Mucosa of rectum (tissue), 2 donors: ENCODE results near the gene RPTOR.

Experiments
- H3K27ac ChIP-seq, 2 donors: one replicate each; pipeline ENCODE4 v1.7.0; 2013; ENCODE audit warnings: inconsistent platforms in 2 of 2, low read depth in 2 of 2, low read length in 2 of 2
- H3K27me3 ChIP-seq, 2 donors: one replicate each; pipeline ENCODE4 v1.7.0; 2013; ENCODE audit warnings: low read length in 2 of 2; ENCODE audit not compliant: control insufficient read depth in 2 of 2, insufficient read depth in 2 of 2
- H3K36me3 ChIP-seq, 2 donors: one replicate each; pipeline ENCODE4 v1.7.0; 2013; ENCODE audit warnings: low read length in 2 of 2; ENCODE audit not compliant: control insufficient read depth in 2 of 2, insufficient read depth in 2 of 2
- H3K4me1 ChIP-seq, 2 donors: one replicate each; pipeline ENCODE4 v1.7.0; 2013; ENCODE audit warnings: low read length in 2 of 2, mild to moderate bottlenecking in 1 of 2; ENCODE audit not compliant: control insufficient read depth in 2 of 2, insufficient read depth in 2 of 2
- H3K4me3 ChIP-seq, 2 donors: one replicate each; pipeline ENCODE4 v1.7.0; 2013; ENCODE audit warnings: low read length in 2 of 2
- H3K9ac ChIP-seq, 2 donors: one replicate each; pipeline ENCODE4 v1.7.0; 2013; ENCODE audit warnings: low read length in 2 of 2, low read depth in 1 of 2, mild to moderate bottlenecking in 1 of 2
- H3K9me3 ChIP-seq, 2 donors: one replicate each; pipeline ENCODE4 v1.7.0; 2013; ENCODE audit warnings: low read length in 2 of 2; ENCODE audit not compliant: control insufficient read depth in 2 of 2
- donor health status: healthy.
- donor health status: Normal muscosa, but diverticular disease.

RPTOR gene

GRCh38 chr17:80601146-80601545 is 56.5 kb downstream of the RPTOR start:
- Histone ChIP-seq H3K36me3 (no peaks in the 10 kb centered on the region), H3K4me3 (no peak overlapping the region), H3K9ac (no peak overlapping the region), H3K4me1 (peaks cover 17 to 30% of the 10 kb centered on the region in 2 donors), H3K27ac (no peak overlapping the region), H3K27me3 (no peaks in the 10 kb centered on the region), H3K9me3 (no peaks in the 10 kb centered on the region)

DNA sequence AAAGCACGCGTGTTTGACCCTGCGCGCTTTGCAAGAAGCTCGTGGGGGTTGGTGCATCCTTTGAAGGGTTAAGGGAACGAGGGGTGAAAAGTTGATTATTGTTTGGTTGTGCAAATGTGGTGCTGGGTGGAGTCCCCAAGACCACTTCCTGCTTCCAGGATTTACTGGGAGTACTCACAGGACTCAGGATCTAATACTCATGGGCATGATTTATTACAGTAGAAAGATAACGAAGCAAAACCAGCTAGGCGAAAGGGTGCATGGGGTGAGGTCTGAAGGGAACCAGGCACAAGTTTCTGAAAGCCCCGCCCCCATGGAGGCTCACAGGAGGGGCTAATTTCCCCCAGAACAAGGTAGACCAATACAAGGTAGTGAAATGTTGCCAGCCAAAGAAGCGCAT is 58.8 kb downstream of the RPTOR start:
- Histone ChIP-seq H3K4me3 (no peak overlapping the region), H3K27me3 (no peaks in the 10 kb centered on the region), H3K4me1 (peaks cover 17 to 33% of the 10 kb centered on the region in 2 donors), H3K27ac (no peak overlapping the region), H3K36me3 (no peaks in the 10 kb centered on the region), H3K9ac (no peak overlapping the region), H3K9me3 (no peaks in the 10 kb centered on the region)

DNA sequence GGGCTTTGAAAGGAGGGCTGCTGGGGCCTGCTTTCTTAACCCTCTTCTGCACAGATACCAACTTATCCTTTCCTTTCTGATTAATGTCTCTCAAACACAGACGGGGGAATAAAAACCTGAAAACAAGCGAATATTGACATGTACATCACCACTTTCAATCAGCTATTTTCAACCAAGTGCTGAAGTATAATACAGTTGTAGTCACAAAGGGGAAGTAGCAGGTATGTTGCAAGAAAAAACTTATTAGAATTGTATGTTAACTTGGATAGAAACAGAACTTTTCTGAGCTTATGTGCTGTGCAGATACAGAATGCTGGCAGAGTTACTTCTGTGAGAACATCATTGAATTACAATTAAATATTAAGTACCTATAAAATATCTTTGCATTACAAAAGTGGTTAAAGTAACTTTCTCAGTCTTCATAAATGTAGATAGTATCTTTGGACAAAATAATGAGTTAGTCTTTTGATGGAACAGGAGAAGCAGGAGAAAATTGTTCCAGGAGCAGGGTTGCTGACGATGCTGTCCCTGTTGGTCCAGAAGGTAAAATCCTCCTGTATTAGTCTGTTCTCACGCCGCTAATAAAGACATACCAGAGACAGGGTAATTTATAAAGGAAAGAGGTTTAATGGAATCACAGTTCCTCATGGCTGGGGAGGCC is 59.5 kb downstream of the RPTOR start:
- Histone ChIP-seq H3K27ac (no peak overlapping the region), H3K4me3 (no peak overlapping the region), H3K4me1 (peaks cover 14 to 29% of the 10 kb centered on the region in 2 donors), H3K9me3 (no peaks in the 10 kb centered on the region), H3K27me3 (no peaks in the 10 kb centered on the region), H3K9ac (no peak overlapping the region), H3K36me3 (no peaks in the 10 kb centered on the region)

DNA sequence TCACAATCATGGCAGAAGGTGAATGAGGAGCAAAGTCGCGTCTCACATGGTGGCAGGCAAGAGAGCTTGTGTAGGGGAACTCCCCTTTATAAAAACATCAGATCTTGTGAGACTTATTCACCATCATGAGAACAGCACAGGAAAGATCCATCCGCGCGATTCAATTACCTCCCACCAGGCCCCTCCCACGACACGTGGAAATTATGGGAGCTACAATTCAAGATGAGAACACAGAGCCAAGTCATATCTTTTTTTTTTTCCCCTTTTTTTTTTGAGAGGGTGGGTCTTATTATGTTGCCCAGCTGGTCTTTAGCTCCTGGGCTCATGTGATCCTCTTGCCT is 60.0 kb downstream of the RPTOR start:
- Histone ChIP-seq H3K9me3 (no peaks in the 10 kb centered on the region), H3K4me3 (no peak overlapping the region), H3K36me3 (no peaks in the 10 kb centered on the region), H3K27me3 (no peaks in the 10 kb centered on the region), H3K9ac (no peak overlapping the region), H3K4me1 (peaks cover 9 to 24% of the 10 kb centered on the region in 2 donors), H3K27ac (no peak overlapping the region)

DNA sequence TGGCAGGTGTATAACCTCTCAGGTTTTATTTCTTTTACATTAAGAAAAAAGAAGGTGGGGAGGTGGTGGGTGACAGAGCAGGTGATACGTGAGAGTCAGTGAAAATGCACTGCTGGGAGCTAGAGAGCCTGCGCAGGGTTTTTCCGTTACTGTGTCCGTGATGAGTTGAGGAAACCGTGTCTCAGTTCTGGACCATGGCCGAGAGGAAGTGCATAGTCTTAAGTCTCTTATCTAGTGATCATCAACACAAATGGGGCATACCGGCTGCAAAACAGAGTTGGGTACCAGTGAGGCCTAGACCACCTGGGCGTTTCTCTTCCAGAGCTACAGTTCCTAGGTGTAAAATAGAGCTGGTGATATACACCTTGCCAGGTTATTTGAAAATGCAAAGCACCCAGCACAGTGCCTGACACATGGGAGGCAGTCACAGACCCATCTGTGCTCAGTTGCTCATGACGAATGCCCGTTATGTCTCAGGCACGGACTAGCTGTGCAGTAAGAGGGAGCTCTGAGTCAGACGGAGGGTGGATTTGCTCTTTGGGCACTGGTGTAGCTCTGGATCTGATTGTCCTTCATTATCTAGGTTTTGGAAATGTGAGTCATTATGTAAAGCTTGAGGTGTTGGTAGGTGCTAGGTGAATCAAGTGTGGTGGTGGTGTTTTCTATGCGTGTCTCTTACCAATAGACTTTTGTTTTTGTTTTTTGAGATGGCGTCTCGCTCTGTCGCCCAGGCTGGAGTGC is 60.9 kb downstream of the RPTOR start:
- H3K36me3 ChIP-seq: no peaks in the 10 kb centered on the region

DNA sequence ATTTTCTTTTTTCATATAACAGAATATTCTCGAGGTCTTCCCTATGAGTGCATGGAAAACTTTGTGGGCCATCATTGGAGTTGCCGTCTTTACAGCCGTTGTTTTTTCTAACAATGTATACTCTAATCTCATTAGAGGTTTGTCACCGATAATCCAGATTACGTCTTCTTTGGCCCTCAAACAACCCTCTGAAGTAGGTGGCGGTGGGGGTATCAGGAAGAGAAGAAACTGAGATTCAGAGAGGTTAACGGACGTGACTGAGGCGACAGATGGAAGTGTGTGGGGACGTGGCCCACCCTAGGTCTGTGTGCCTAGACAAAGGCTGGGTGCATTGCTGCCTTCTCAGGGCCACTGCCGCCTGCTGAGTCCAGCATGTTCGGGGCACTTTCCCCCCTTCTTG is 63.7 kb downstream of the RPTOR start:
- Histone ChIP-seq H3K27me3 (no peaks in the 10 kb centered on the region), H3K36me3 (no peaks in the 10 kb centered on the region), H3K27ac (no peak overlapping the region), H3K4me1 (peaks cover under 1 to 10% of the 10 kb centered on the region in 2 donors), H3K4me3 (no peak overlapping the region), H3K9ac (no peak overlapping the region), H3K9me3 (no peaks in the 10 kb centered on the region)

More for the DNA sequence above, 60.9 kb downstream of the RPTOR start:
- H3K9ac ChIP-seq: no peak overlapping the region
- peaks cover 3 to 16% of the 10 kb centered on the region in 2 donors for H3K4me1 ChIP-seq
- no peaks in the 10 kb centered on the region for H3K9me3 ChIP-seq
- H3K27ac ChIP-seq: no peak overlapping the region
- H3K27me3 ChIP-seq: no peaks in the 10 kb centered on the region
- no peak overlapping the region for H3K4me3 ChIP-seq

DNA sequence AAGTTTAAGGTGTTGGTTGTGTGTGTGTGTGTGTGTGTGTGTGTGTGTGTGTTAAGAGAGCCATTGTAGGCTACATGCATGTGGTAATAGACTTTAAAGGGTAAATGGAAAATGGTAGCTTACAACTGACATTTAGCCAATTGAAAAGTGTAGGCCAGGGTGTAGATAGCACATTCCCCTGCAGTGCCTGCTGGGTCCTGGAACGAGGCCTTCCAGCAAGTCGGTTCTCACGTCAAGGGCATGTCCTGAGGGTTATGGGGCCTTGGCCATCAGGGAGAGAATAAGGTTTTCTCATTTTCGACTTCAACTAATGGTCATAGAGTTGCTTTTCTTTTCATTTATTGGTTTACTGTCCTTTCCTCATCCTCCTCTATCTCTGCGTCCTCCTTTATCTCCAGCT is 65.1 kb downstream of the RPTOR start:
- Histone ChIP-seq H3K27ac (no peak overlapping the region), H3K36me3 (no peaks in the 10 kb centered on the region), H3K4me3 (no peak overlapping the region), H3K9me3 (no peaks in the 10 kb centered on the region), H3K27me3 (no peaks in the 10 kb centered on the region), H3K4me1 (peaks cover 0 to 4% of the 10 kb centered on the region in 2 donors), H3K9ac (no peak overlapping the region)

DNA sequence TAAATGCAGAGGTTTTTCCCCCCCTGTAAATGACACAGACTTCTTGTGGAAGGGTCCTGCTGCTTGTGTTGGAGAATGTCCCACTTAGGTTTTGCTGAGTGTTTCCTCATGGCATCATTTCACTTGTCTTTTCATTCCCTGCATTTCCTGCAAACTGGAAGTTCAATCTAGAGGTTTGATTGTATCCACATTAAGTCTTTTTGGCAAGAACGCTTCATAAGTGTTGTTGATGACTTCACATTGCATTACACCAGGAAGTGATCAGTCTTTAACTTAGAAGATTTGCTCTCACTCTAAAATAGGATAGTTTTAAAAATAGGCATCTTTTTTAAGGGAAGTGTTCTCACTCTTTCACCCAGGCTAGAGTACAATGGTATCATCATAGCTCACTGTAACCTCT is 67.2 kb downstream of the RPTOR start:
- Histone ChIP-seq H3K9me3 (no peaks in the 10 kb centered on the region), H3K27me3 (no peaks in the 10 kb centered on the region), H3K9ac (no peak overlapping the region), H3K4me1 (peaks cover 0 to 1% of the 10 kb centered on the region in 2 donors), H3K27ac (no peak overlapping the region), H3K4me3 (no peak overlapping the region), H3K36me3 (no peaks in the 10 kb centered on the region)

DNA sequence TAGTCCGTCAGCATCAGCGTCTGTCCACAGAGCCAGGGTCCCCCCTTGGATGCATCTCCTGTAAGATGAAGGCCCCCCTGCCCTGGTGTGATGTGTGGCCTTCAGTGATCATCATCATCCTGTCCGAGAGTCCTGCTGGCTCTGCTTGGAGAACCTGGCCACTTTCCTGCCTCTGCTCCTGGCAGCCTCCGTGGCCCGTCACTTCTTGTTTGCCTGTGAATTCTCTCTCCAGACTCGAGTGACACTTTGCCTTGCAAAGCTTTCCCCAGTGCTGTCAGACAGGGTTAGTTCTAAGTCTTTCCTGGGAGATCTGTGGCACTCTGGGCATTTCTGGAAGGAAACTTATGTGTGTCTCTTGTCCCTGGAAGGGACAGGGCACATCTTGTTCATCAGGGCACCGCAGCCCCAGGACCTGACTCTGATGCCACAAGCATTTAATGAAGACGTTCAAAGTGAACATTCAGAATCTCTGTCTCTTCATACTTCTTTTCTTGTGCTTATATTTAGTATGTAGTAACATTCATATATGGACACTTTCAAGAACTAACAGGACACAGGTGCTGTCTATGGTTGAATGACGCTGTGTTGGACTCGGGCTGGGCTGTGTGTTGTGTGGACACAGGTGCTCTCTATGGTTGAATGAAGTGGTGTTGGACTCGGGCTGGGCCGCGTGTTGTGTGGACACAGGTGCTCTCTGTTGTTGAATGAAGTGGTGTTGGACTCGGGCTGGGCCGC is 68.5 kb downstream of the RPTOR start:
- H3K4me1 ChIP-seq: no peaks in the 10 kb centered on the region

GRCh38 chr17:80613732-80614071 is 69.1 kb downstream of the RPTOR start:
- H3K9me3 ChIP-seq: no peaks in the 10 kb centered on the region
- H3K4me3 ChIP-seq: no peak overlapping the region
- no peaks in the 10 kb centered on the region for H3K27me3 ChIP-seq
- no peaks in the 10 kb centered on the region for H3K36me3 ChIP-seq
- no peaks in the 10 kb centered on the region for H3K4me1 ChIP-seq
- H3K9ac ChIP-seq: no peak overlapping the region
- no peak overlapping the region for H3K27ac ChIP-seq

More for the DNA sequence above, 68.5 kb downstream of the RPTOR start:
- H3K27me3 ChIP-seq: no peaks in the 10 kb centered on the region
- H3K27ac ChIP-seq: no peak overlapping the region
- H3K9me3 ChIP-seq: no peaks in the 10 kb centered on the region
- no peak overlapping the region for H3K4me3 ChIP-seq
- no peak overlapping the region for H3K9ac ChIP-seq
- no peaks in the 10 kb centered on the region for H3K36me3 ChIP-seq
